Neural cell (in vitro differentiated cells): ENCODE data around the gene ARL13B. TPM values are rescaled to one million over a fixed set of nuclear protein-coding genes. Genes with fewer than 3 reads are reported as not detected.

Experiments
- H2AFZ ChIP-seq: fragments of 200-600, 300-800 bp; sonication (generic), shearing (Covaris generic); 2 replicates; pipeline ENCODE4 v1.6.0; 2014; ENCODE audit warnings: low read depth, mild to moderate bottlenecking, antibody characterized with exemption, low read length, moderate library complexity
- H3F3A ChIP-seq: fragments of 200-600 bp; shearing (Covaris generic); 2 replicates; pipeline ENCODE4 v1.6.1; 2016; ENCODE audit warnings: mild to moderate bottlenecking, moderate library complexity, mixed read lengths, antibody characterized with exemption, low read length; ENCODE audit not compliant: insufficient read depth, poor library complexity, severe bottlenecking
- H3K27ac ChIP-seq: fragments of 200-600, 300-800 bp; sonication (generic), shearing (Covaris generic); 2 replicates; pipeline ENCODE4 v1.5.1; 2014; ENCODE audit warnings: mild to moderate bottlenecking, low read length, moderate library complexity
- H3K27me3 ChIP-seq: fragments of 300-800, 200-600 bp; sonication (generic), shearing (Covaris generic); 2 replicates; pipeline ENCODE4 v1.6.0; 2014; ENCODE audit warnings: mild to moderate bottlenecking, low read depth, low read length, moderate library complexity; ENCODE audit not compliant: insufficient read depth
- H3K36me3 ChIP-seq: fragments of 300-800, 200-600 bp; sonication (generic), shearing (Covaris generic); 2 replicates; pipeline ENCODE4 v1.5.1; 2014; ENCODE audit warnings: mild to moderate bottlenecking, antibody characterized with exemption, low read length, moderate library complexity; ENCODE audit not compliant: insufficient read depth
- H3K4me2 ChIP-seq: fragments of 300-800, 200-600 bp; sonication (generic), shearing (Covaris generic); 2 replicates; pipeline ENCODE4 v1.6.0; 2014; ENCODE audit warnings: mild to moderate bottlenecking, low read length
- H3K4me3 ChIP-seq: fragments of 300-800, 200-600 bp; sonication (generic), shearing (Covaris generic); 2 replicates; pipeline ENCODE4 v1.5.1; 2014; ENCODE audit warnings: mild to moderate bottlenecking, low read length, moderate library complexity
- H3K79me2 ChIP-seq: fragments of 200-600 bp; shearing (Covaris generic); replicated peaks from 2 replicates; pipeline ENCODE4 v1.6.0; 2014; ENCODE audit warnings: mild to moderate bottlenecking, low read length, moderate library complexity; ENCODE audit not compliant: insufficient read depth
- H3K9ac ChIP-seq: fragments of 300-800, 200-600 bp; sonication (generic), shearing (Covaris generic); 2 replicates; pipeline ENCODE4 v1.6.1; 2016; ENCODE audit warnings: mild to moderate bottlenecking, low read length, mixed read lengths
- H3K9me2 ChIP-seq: fragments of 200-600 bp; shearing (Covaris generic); 2 replicates; pipeline ENCODE4 v1.6.1; 2016; ENCODE audit warnings: mild to moderate bottlenecking, low read length, mixed read lengths; ENCODE audit not compliant: insufficient read depth
- H3K9me3 ChIP-seq: fragments of 200-600, 300-800 bp; sonication (generic), shearing (Covaris generic); 2 replicates; pipeline ENCODE4 v1.6.1; 2016; ENCODE audit warnings: mild to moderate bottlenecking, mixed run types, low read length, moderate library complexity, mixed read lengths
- H4K20me1 ChIP-seq: fragments of 200-600 bp; shearing (Covaris generic); 2 replicates; pipeline ENCODE4 v1.6.1; 2016; ENCODE audit warnings: mild to moderate bottlenecking, mixed run types; ENCODE audit not compliant: insufficient read depth
- CTCF ChIP-seq: fragments of 450-650 bp; IDR thresholded peaks from 2 replicates; pipeline ENCODE4 v1.5.1; 2014; ENCODE audit warnings: antibody characterized with exemption, mild to moderate bottlenecking, moderate library complexity; ENCODE audit not compliant: poor library complexity, severe bottlenecking
- EP300 ChIP-seq: fragments of 450-650 bp; conservative IDR thresholded peaks from 2 replicates; pipeline ENCODE4 v1.6.1; 2014; ENCODE audit warnings: antibody characterized with exemption, mild to moderate bottlenecking, moderate library complexity; ENCODE audit not compliant: poor library complexity, severe bottlenecking
- EZH2 ChIP-seq: fragments of 200-600, 300-800 bp; shearing (Covaris generic), sonication (generic); IDR thresholded peaks from 2 replicates; pipeline ENCODE4 v1.6.1; 2014; ENCODE audit warnings: antibody characterized with exemption, low read length, borderline replicate concordance, mild to moderate bottlenecking; ENCODE audit not compliant: insufficient read depth, poor library complexity, severe bottlenecking
- MXI1 ChIP-seq: fragments of 450-650 bp; conservative IDR thresholded peaks from 2 replicates; pipeline ENCODE4 v1.6.1; 2014; ENCODE audit warnings: antibody characterized with exemption, mild to moderate bottlenecking; ENCODE audit not compliant: poor library complexity, severe bottlenecking
- POLR2AphosphoS5 ChIP-seq: IDR thresholded peaks from 2 replicates; pipeline ENCODE4 v1.6.1; 2012
- RAD21 ChIP-seq: fragments of 450-650 bp; conservative IDR thresholded peaks from 2 replicates; pipeline ENCODE4 v1.6.1; 2014; ENCODE audit warnings: antibody characterized with exemption, mild to moderate bottlenecking, moderate library complexity
- SMC3 ChIP-seq: fragments of 450-650 bp; conservative IDR thresholded peaks from 2 replicates; pipeline ENCODE4 v1.6.1; 2014; ENCODE audit warnings: antibody characterized with exemption, mild to moderate bottlenecking, moderate library complexity; ENCODE audit not compliant: poor library complexity
- TAF1 ChIP-seq: IDR thresholded peaks from 2 replicates; pipeline ENCODE4 v1.6.1; 2012; ENCODE audit warnings: low read depth
- polyA plus RNA-seq: library from polyadenylated mRNA; depleted of rRNA; stranded (reverse); fragments of >200 nt; gene quantifications from 2 replicates; pipeline ENCODE4 v1.2.3, GENCODE V29; 2014
- TF ChIP-seq, protein P1 (sequence below): IDR thresholded peaks from 2 replicates; pipeline ENCODE4 v1.6.1; 2012; ENCODE audit warnings: borderline replicate concordance

The ARL13B gene
- polyA plus RNA-seq, 1 donor from 2014 or later: 13.7 TPM

GRCh38 chr3:94019659-94020058 lies 39.7 kb downstream of the ARL13B start:
- Histone ChIP-seq H4K20me1 (no peaks in the 10 kb centered on the region), H3K9me3 (no peaks in the 10 kb centered on the region), H3F3A (no peaks in the 10 kb centered on the region), H3K79me2 (no peaks in the 10 kb centered on the region), H3K4me2 (no peak overlapping the region), H3K4me3 (no peak overlapping the region), H3K36me3 (no peaks in the 10 kb centered on the region), H3K9me2 (no peaks in the 10 kb centered on the region), H3K9ac (no peak overlapping the region), H2AFZ (no peak overlapping the region), H3K27me3 (no peaks in the 10 kb centered on the region), H3K27ac (no peak overlapping the region)
- TF ChIP-seq MXI1 (no peak), CTCF (no peak)

DNA sequence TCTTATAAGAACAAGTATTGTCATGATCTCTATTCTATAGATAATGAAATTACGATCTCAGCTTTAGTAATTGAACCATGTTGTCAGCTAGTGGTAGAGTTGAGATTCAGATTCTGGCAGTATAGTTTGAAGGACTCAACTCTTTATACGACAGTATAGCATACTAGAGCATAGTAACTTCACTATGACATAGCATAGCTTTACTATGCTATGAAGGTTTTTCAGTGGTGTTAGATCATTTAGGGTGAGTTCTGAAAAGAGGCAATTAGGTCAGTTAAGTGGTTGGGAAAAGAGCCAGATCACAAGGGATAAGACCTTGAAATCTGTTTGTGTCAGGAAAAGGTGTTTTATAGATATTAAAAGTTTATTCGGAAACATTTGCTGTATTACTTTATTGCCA lies 40.3 kb downstream of the ARL13B start:
- H2AFZ ChIP-seq: no peak overlapping the region
- TF ChIP-seq POLR2AphosphoS5 (no peak), RAD21 (no peak), MXI1 (no peak), TAF1 (no peak), CTCF (no peak), EP300 (no peak), EZH2 (no peak), SMC3 (no peak)
- TF ChIP-seq, protein P1, sequence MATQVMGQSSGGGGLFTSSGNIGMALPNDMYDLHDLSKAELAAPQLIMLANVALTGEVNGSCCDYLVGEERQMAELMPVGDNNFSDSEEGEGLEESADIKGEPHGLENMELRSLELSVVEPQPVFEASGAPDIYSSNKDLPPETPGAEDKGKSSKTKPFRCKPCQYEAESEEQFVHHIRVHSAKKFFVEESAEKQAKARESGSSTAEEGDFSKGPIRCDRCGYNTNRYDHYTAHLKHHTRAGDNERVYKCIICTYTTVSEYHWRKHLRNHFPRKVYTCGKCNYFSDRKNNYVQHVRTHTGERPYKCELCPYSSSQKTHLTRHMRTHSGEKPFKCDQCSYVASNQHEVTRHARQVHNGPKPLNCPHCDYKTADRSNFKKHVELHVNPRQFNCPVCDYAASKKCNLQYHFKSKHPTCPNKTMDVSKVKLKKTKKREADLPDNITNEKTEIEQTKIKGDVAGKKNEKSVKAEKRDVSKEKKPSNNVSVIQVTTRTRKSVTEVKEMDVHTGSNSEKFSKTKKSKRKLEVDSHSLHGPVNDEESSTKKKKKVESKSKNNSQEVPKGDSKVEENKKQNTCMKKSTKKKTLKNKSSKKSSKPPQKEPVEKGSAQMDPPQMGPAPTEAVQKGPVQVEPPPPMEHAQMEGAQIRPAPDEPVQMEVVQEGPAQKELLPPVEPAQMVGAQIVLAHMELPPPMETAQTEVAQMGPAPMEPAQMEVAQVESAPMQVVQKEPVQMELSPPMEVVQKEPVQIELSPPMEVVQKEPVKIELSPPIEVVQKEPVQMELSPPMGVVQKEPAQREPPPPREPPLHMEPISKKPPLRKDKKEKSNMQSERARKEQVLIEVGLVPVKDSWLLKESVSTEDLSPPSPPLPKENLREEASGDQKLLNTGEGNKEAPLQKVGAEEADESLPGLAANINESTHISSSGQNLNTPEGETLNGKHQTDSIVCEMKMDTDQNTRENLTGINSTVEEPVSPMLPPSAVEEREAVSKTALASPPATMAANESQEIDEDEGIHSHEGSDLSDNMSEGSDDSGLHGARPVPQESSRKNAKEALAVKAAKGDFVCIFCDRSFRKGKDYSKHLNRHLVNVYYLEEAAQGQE: no peak

More for the DNA sequence above, 40.3 kb downstream of the ARL13B start:
- Histone ChIP-seq H3K4me3 (no peak overlapping the region), H3K36me3 (no peaks in the 10 kb centered on the region), H3K9me2 (no peaks in the 10 kb centered on the region), H3K9ac (no peak overlapping the region), H3K79me2 (no peaks in the 10 kb centered on the region), H3K9me3 (no peaks in the 10 kb centered on the region), H3K27ac (no peak overlapping the region), H3K4me2 (no peak overlapping the region), H3K27me3 (no peaks in the 10 kb centered on the region), H3F3A (no peaks in the 10 kb centered on the region), H4K20me1 (no peaks in the 10 kb centered on the region)
